Measurements from ENCODE around the gene TMEM97.

- TF ChIP-seq, protein P1, sequence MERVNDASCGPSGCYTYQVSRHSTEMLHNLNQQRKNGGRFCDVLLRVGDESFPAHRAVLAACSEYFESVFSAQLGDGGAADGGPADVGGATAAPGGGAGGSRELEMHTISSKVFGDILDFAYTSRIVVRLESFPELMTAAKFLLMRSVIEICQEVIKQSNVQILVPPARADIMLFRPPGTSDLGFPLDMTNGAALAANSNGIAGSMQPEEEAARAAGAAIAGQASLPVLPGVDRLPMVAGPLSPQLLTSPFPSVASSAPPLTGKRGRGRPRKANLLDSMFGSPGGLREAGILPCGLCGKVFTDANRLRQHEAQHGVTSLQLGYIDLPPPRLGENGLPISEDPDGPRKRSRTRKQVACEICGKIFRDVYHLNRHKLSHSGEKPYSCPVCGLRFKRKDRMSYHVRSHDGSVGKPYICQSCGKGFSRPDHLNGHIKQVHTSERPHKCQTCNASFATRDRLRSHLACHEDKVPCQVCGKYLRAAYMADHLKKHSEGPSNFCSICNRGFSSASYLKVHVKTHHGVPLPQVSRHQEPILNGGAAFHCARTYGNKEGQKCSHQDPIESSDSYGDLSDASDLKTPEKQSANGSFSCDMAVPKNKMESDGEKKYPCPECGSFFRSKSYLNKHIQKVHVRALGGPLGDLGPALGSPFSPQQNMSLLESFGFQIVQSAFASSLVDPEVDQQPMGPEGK (CRISPR knock-in tag; IDR thresholded peaks at IDR 0.05; ENCODE audit: borderline replicate concordance), result no peak
- TF ChIP-seq POU6F1 (CRISPR knock-in tag; IDR thresholded peaks at IDR 0.05; ENCODE audit: borderline replicate concordance, low read depth) (no peak), CSRNP3 (CRISPR knock-in tag; IDR thresholded peaks at IDR 0.05) (no peak), TCF4 (CRISPR knock-in tag; IDR thresholded peaks at IDR 0.05; ENCODE audit: borderline replicate concordance) (no peak), ZFP30 (CRISPR knock-in tag; IDR thresholded peaks at IDR 0.05) (no peak), ZFP3 (CRISPR knock-in tag; IDR thresholded peaks at IDR 0.05) (no peak), GLIS3 (CRISPR knock-in tag; IDR thresholded peaks at IDR 0.05) (no peak), RARB (CRISPR knock-in tag; IDR thresholded peaks at IDR 0.05) (no peak), PPARA (CRISPR knock-in tag; IDR thresholded peaks at IDR 0.05; ENCODE audit: borderline replicate concordance) (no peak)
- TF ChIP-seq, protein P2, sequence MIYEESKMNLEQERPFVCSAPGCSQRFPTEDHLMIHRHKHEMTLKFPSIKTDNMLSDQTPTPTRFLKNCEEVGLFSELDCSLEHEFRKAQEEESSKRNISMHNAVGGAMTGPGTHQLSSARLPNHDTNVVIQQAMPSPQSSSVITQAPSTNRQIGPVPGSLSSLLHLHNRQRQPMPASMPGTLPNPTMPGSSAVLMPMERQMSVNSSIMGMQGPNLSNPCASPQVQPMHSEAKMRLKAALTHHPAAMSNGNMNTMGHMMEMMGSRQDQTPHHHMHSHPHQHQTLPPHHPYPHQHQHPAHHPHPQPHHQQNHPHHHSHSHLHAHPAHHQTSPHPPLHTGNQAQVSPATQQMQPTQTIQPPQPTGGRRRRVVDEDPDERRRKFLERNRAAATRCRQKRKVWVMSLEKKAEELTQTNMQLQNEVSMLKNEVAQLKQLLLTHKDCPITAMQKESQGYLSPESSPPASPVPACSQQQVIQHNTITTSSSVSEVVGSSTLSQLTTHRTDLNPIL (CRISPR knock-in tag; IDR thresholded peaks at IDR 0.05; ENCODE audit: low read depth), result no peak
Observed at GRCh38 chr17:28285965-28286364, 33.0 kb upstream of the TMEM97 start.

Data from SK-N-SH treated with all-trans-retinoic acid at 6 μM for 48 hours (cell line).